Stomach (tissue), 9 donors: Measurements from ENCODE around the gene LRTM2. TPM values are rescaled to one million over a fixed set of nuclear protein-coding genes. Genes with fewer than 3 reads are reported as not detected.

Source experiments
- DNase-seq, 2 donors: peaks; one replicate each; pipeline versions ENCODE4 v3.0.0 to v3.0.0-alpha.2; 2013 to 2019
- H3K27ac ChIP-seq, 5 donors: fragments of 200-600 bp in 4 of 5; sonication (generic) in 4 of 5; one replicate each; pipeline ENCODE4 v1.5.1; 2013 to 2019; ENCODE audit warnings: mild to moderate bottlenecking in 1 of 5, moderate library complexity in 1 of 5
- H3K27me3 ChIP-seq, 3 donors: fragments of 200-600 bp; sonication (generic); one replicate each; pipeline ENCODE4 v1.5.1; 2017 to 2019; ENCODE audit warnings: mixed run types in 1 of 3
- H3K36me3 ChIP-seq, 4 donors: fragments of 200-600 bp; sonication (generic); 1 replicate in 3 of 4; 2 replicates in 1 of 4; pipeline ENCODE4 v1.5.1; 2016 to 2019
- H3K4me1 ChIP-seq, 4 donors: fragments of 200-600 bp; sonication (generic); one replicate each; pipeline ENCODE4 v1.5.1; 2016 to 2019
- H3K4me3 ChIP-seq, 4 donors: fragments of 200-600 bp; sonication (generic) in 3 of 4; one replicate each; pipeline ENCODE4 v1.5.1; 2016 to 2019; ENCODE audit warnings: mild to moderate bottlenecking in 1 of 4
- H3K9me3 ChIP-seq, 4 donors: fragments of 200-600 bp; sonication (generic); one replicate each; pipeline ENCODE4 v1.5.1; 2016 to 2019
- EP300 ChIP-seq: sonication (generic); formaldehyde crosslinking; IDR thresholded peaks from one replicate; pipeline ENCODE4 v1.6.1; 2017; ENCODE audit warnings: antibody characterized with exemption
- POLR2A ChIP-seq, 4 donors: fragments of 450-650 bp; IDR thresholded peaks; one replicate each; pipeline ENCODE4 v1.6.1; 2016; ENCODE audit warnings: antibody characterized with exemption in 4 of 4, control low read depth in 2 of 4, mild to moderate bottlenecking in 1 of 4, moderate library complexity in 1 of 4
- POLR2AphosphoS5 ChIP-seq, 3 donors: sonication (generic); formaldehyde crosslinking; IDR thresholded peaks; one replicate each; pipeline ENCODE4 v1.6.1; 2016; ENCODE audit warnings: antibody characterized with exemption in 3 of 3
- WGBS, 5 donors: extraction: QIAGEN DNeasy Blood & Tissue Kit in 3 of 5; methylation state at CpG; one replicate each; pipeline versions ENCODE4 v1.1.5 to v1.1.7; 2013 to 2018; 5-methylcytosine and 5-hydroxymethylcytosine counted together
- intact Hi-C: fragments of 100-400 bp; cut with DNase I; formaldehyde crosslinking; loops from one replicate; pipeline ENCODE4 v1.15.1; 2023; ENCODE audit warnings: low total_unique reads
- polyA plus RNA-seq, 3 donors: library from polyadenylated mRNA; stranded (reverse); fragments of 200-250 nt; gene quantifications; one replicate each; pipeline ENCODE4 v1.2.3, GENCODE V29; 2013
- total RNA-seq, 5 donors: library from RNA; depleted of rRNA; stranded (reverse); fragments of >200 nt; gene quantifications; one replicate each; pipeline versions ENCODE4 v1.1.0 to v1.2.3, GENCODE V29; 2014 to 2016
- TF ChIP-seq, protein P1 (sequence below), 7 experiments: fragments of 450-650 bp in 4 of 7; fragments of 200-600 bp in 3 of 7; sonication (generic) in 3 of 7; IDR thresholded peaks; one replicate each; pipeline ENCODE4 v1.5.1; 2016 to 2019; ENCODE audit warnings: antibody characterized with exemption in 7 of 7, control low read depth in 2 of 7, mild to moderate bottlenecking in 1 of 7
- donor health status: healthy with polysubstance abuse.
- donor health status: Bipolar disorder and iron deficiency.
- donor health status: healthy.

Gene LRTM2
- total and polyA plus RNA-seq, 8 donors: 0.03 TPM; not detected in 7

GRCh38 chr12:1833596-1834028, 13.2 kb downstream of the LRTM2 start:
- DNase-seq: no peak
- Histone ChIP-seq H3K4me3 (no peak overlapping the region), H3K27ac (no peak overlapping the region), H3K36me3 (no peaks in the 10 kb centered on the region), H3K4me1 (peaks cover 0 to 15% (median 14%) of the 10 kb centered on the region in 4 donors), H3K9me3 (no peaks in the 10 kb centered on the region), H3K27me3 (peaks cover 0 to 67% (median 13%) of the 10 kb centered on the region in 3 donors)
- WGBS, 5 donors: 79 to 85% (median 83%) methylated on average over 10 of the region's 10 CpGs
- intact Hi-C loops: no loop called here
- no peak for TF ChIP-seq EP300
- TF ChIP-seq, protein P1, sequence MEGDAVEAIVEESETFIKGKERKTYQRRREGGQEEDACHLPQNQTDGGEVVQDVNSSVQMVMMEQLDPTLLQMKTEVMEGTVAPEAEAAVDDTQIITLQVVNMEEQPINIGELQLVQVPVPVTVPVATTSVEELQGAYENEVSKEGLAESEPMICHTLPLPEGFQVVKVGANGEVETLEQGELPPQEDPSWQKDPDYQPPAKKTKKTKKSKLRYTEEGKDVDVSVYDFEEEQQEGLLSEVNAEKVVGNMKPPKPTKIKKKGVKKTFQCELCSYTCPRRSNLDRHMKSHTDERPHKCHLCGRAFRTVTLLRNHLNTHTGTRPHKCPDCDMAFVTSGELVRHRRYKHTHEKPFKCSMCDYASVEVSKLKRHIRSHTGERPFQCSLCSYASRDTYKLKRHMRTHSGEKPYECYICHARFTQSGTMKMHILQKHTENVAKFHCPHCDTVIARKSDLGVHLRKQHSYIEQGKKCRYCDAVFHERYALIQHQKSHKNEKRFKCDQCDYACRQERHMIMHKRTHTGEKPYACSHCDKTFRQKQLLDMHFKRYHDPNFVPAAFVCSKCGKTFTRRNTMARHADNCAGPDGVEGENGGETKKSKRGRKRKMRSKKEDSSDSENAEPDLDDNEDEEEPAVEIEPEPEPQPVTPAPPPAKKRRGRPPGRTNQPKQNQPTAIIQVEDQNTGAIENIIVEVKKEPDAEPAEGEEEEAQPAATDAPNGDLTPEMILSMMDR (IDR thresholded peaks at IDR 0.05): no peak
- TF ChIP-seq POLR2AphosphoS5 (IDR thresholded peaks at IDR 0.05): no peak
- no peak for TF ChIP-seq POLR2A (IDR thresholded peaks at IDR 0.05)

DNA sequence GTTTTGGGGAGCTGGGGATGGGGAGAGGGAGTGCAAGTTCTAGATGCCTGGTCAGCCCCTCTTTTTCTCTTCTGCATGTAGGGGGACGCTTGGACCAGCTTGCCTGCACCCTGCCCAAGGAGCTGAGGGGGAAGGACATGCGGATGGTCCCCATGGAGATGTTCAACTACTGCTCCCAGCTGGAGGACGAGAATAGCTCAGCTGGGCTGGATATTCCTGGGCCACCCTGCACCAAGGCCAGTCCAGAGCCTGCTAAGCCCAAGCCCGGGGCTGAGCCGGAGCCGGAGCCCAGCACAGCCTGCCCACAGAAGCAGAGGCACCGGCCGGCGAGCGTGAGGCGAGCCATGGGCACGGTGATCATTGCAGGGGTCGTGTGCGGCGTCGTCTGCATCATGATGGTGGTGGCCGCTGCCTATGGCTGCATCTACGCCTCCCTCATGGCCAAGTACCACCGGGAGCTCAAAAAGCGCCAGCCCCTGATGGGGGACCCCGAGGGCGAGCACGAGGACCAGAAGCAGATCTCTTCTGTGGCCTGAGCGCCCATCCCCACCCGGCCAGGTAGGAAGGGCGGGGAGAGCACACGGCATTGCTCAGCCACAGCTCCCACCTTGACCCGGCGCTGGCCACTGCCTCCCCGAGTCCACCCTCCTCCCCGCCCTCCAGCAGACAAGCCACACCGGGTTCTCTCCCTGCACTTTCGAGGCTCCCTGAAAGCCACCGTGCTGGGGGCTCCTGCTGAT, 14.0 kb downstream of the LRTM2 start:
- intact Hi-C loops: no loop called here
- Histone ChIP-seq H3K4me1 (peaks cover 0 to 15% (median 14%) of the 10 kb centered on the region in 4 donors), H3K9me3 (no peaks in the 10 kb centered on the region), H3K36me3 (no peaks in the 10 kb centered on the region), H3K27ac (no peak overlapping the region), H3K4me3 (no peak overlapping the region), H3K27me3 (peaks cover 0 to 61% (median 13%) of the 10 kb centered on the region in 3 donors)
- 82 to 85% (median 83%) methylated on average over 23 to 34 of the region's 34 CpGs for WGBS, 5 donors
- no peak for TF ChIP-seq POLR2A (IDR thresholded peaks at IDR 0.05)
- TF ChIP-seq POLR2AphosphoS5 (IDR thresholded peaks at IDR 0.05): no peak
- TF ChIP-seq, protein P1 (IDR thresholded peaks at IDR 0.05): no peak
- TF ChIP-seq EP300: no peak
- no peak for DNase-seq

GRCh38 chr12:1835211-1836131, 15.1 kb downstream of the LRTM2 start:
- WGBS, 5 donors: 77 to 84% (median 82%) methylated on average over 14 to 22 of the region's 22 CpGs
- TF ChIP-seq, protein P1 (IDR thresholded peaks at IDR 0.05): no peak
- TF ChIP-seq POLR2AphosphoS5 (IDR thresholded peaks at IDR 0.05): no peak
- TF ChIP-seq EP300: no peak
- TF ChIP-seq POLR2A (IDR thresholded peaks at IDR 0.05): no peak
- H3K36me3 ChIP-seq: no peaks in the 10 kb centered on the region
- H3K27me3 ChIP-seq: peaks cover 0 to 51% (median 13%) of the 10 kb centered on the region in 3 donors
- no peak for DNase-seq
- no peak overlapping the region for H3K27ac ChIP-seq
- no peak overlapping the region for H3K4me3 ChIP-seq
- intact Hi-C loops: no loop called here
- peaks cover 0 to 12% (median 11%) of the 10 kb centered on the region in 4 donors for H3K4me1 ChIP-seq
- no peaks in the 10 kb centered on the region for H3K9me3 ChIP-seq

DNA sequence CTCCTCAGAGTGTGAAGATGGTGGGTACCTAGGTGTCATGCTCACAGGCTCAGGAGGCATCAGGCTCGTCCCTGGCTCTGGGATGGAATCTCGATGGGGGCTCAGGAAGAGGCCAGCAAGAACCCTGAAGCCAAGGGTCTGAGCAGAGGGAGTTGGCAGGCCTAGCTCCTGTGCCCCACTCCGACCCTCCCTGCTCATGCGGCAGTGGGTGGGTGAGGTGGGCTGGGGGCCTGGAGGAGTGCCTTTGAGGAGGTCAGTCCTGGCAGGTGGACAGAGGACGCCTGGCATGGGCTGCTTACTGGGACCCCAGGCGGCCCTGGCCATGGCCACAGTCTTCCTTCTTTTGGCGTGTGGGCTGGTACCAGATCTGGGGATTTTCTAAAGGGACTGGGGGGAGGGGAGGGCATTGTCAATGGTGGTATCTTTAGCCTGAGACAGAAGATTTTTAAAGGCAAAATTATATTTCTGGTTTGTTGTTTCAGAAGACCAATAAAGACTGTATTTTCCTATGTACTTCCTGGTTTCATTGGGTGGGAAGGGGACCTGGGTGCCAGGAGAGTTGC, 16.0 kb downstream of the LRTM2 start:
- no peak for TF ChIP-seq POLR2AphosphoS5 (IDR thresholded peaks at IDR 0.05)
- TF ChIP-seq, protein P1 (IDR thresholded peaks at IDR 0.05): no peak
- TF ChIP-seq POLR2A (IDR thresholded peaks at IDR 0.05): no peak
- TF ChIP-seq EP300: no peak
- intact Hi-C loops: no loop called here
- peaks cover 0 to 50% (median 9%) of the 10 kb centered on the region in 3 donors for H3K27me3 ChIP-seq
- DNase-seq: no peak
- H3K4me3 ChIP-seq: no peak overlapping the region
- H3K4me1 ChIP-seq: peaks cover 0 to 4% (median 3%) of the 10 kb centered on the region in 4 donors
- H3K9me3 ChIP-seq: no peaks in the 10 kb centered on the region
- H3K36me3 ChIP-seq: no peaks in the 10 kb centered on the region
- no peak overlapping the region for H3K27ac ChIP-seq
- 66 to 90% (median 82%) methylated on average over 6 to 7 of the region's 7 CpGs for WGBS, 5 donors
